GM19193 (cell line): ENCODE results near the gene GALNT17.

Experiments
- POLR2A ChIP-seq: IDR thresholded peaks from 4 replicates; pipeline ENCODE4 v1.6.1; 2011; ENCODE audit not compliant: insufficient read depth, insufficient read length; ENCODE audit errors: extremely low read depth

Gene GALNT17

DNA sequence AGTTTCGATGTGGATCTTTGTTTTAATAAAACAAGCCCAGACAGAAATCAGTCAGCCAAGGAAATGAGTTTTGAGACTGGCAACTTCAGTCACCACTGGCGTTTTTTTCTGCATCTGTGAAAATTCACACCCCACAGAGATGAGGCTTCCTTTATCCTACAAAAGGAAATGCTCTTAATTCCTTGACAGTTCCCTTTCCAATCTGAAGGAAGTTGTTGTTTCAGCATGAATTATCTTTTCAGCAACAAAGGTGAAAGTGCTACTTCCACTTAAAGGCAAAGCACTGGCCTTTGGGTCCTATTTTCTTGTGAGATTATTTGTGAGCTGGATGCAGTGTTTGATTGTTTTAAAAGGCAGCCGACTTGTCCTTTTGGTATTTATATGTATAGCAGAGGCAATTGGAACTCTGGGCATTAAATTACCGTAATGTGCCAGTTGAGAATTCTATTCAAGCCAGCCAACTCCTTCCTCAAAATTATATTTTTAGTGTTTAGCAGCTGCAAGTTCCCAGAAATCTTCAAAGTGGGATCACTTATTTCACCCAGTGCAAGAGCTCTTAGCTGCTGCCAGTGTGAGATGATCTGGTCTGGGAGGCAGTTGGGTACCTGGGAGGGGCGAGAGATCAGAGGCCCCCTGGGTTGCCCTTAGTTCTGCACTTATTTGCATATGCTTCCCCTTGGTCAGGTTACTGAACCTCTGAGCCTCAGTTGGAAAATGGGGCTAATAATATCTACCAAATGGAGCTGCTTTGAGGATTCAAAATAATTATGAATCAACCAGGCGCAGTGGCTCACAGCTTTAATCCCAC is 427.1 kb downstream of the GALNT17 start:
- TF ChIP-seq POLR2A = no peak

DNA sequence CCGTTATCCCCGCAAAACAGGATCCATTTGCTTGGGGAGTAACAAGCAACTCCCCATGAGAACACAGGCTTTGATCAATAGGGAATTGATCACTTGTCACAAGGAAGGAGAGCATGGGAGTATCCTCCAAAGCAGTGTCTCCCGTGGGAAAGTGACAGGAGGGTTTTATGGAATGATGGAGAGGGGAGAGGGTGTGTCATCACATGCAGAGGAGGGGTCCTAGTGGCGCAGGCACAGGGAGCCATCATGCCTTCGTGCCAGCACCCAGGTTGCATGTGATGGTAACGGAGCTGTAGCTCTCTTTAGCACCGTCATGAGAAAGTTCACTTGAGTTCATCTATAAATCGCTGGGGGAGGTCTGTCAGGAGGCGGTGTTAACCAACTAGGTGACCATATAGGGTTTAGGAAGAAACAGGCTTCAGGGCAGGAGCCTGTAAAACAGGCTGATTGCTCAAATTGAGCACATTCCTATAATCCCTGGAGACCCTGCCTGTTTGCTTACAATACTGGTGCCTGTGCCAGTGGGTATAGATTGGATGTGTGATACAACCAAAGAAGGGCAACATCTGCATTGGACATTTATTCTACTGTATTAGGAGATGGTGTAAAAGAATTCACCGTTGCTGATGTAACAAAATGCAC is 428.5 kb downstream of the GALNT17 start:
- no peak for TF ChIP-seq POLR2A

- TF ChIP-seq POLR2A = no peak
Observed at GRCh38 chr7:71563276-71563675, 431.3 kb downstream of the GALNT17 start.

- no peak for TF ChIP-seq POLR2A
Observed at GRCh38 chr7:71566376-71566775, 434.4 kb downstream of the GALNT17 start.

GRCh38 chr7:71566991-71567390 is 435.0 kb downstream of the GALNT17 start:
- TF ChIP-seq POLR2A = no peak

- TF ChIP-seq POLR2A = no peak
Observed at GRCh38 chr7:71574153-71574860, 442.4 kb downstream of the GALNT17 start.

- no peak for TF ChIP-seq POLR2A
Observed at GRCh38 chr7:71580027-71580426, 448.1 kb downstream of the GALNT17 start.

DNA sequence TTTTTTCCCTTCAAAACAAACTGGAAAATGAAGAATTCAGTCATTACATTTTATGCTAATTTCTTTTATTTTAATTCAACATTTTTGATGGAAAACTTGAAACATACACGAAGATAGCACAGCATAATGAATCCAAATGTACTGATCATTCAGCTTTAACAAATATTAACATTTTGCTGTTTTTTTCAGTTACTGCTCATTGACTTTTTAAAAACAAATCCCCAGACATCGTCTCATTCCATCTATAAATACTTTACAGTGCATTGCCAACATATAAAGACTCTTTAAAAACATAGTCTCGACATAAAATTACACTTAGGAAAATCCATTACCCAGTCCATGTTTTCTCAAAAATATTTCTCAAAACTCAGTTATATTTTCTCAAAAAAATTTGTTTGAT is 452.3 kb downstream of the GALNT17 start:
- no peak for TF ChIP-seq POLR2A

- no peak for TF ChIP-seq POLR2A
Observed at GRCh38 chr7:71591876-71592275, 459.9 kb downstream of the GALNT17 start.

DNA sequence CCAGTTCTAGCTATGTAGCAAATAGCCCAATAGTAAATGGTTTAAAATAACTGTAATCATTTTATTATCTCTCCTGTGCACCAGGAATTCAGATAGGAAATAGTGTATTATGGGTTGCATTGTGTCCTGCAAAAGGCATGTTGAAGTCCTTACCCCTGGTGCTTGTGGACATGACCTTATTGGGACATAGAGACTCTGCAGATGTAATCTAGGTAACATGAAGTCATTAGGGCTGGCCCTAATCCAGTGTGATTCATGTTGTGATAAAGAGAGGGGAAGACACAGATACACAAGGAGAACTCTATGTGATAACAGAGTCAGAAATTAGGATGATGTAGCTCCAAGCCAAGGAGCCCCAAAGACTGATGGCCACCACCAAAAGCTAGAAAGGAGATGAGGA is 462.8 kb downstream of the GALNT17 start:
- no peak for TF ChIP-seq POLR2A

DNA sequence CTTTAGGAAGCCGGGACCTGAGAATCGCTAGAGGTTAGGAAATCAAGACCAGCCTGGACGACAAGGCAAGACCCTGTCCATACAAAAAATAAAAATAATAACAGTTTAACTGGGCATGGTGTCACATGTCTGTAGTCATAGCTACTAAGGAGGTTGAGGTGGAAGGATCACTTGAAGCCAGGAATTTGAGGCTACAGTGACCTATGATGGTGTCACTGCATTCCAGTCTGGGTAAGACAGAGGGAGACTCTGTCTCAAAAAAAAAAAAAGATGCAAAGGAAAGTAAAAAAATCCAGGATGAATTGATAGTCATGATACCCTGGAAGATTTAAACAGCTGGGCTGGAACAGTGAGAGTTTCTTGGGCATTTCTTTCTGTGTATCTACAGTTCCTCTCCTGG is 463.2 kb downstream of the GALNT17 start:
- TF ChIP-seq POLR2A = no peak

GRCh38 chr7:71598553-71598952 is 466.6 kb downstream of the GALNT17 start:
- TF ChIP-seq POLR2A = no peak

GRCh38 chr7:71601851-71602250 is 469.9 kb downstream of the GALNT17 start:
- no peak for TF ChIP-seq POLR2A

DNA sequence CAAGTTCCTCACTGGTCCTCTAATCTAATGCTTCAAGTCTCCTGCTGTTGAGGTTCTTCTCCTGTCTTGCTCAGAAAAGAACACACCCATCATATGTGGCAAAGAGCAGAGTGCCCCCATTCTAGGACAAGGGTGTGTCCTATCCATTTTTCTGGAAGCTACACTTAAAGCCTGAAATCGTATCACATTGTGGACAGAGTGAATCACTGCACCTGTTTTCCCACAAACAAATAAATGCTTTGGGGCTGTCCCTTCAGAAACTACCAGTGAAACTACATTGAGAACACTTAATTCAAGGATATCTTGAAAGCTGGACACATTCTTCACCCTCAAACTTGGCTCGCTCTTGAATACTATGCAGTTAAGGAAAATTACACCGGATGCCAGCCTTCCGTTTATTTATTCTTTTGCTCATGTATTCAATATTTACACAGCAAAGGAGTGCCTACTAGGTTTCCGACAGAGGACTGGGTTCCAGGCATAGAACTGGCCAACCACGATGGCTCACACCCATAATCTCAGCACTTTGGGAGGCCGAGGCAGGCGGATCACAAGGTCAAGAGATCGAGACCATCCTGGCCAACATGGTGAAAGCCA is 473.0 kb downstream of the GALNT17 start:
- no peak for TF ChIP-seq POLR2A

GRCh38 chr7:71611986-71612385 is 480.0 kb downstream of the GALNT17 start:
- no peak for TF ChIP-seq POLR2A

- no peak for TF ChIP-seq POLR2A
Observed at GRCh38 chr7:71612911-71613310, 481.0 kb downstream of the GALNT17 start.

GRCh38 chr7:71613313-71613712 is 481.4 kb downstream of the GALNT17 start:
- no peak for TF ChIP-seq POLR2A
